Activated CD8-positive, alpha-beta memory T cell treated with anti-CD3 and anti-CD28 coated beads, Interleukin-2, amount 50 U/mL, for 24 hours (primary cell): ENCODE data around the gene EPS8L2.

Experiments
- DNase-seq: peaks from one replicate; pipeline ENCODE4 v3.0.0-alpha.2; 2020; ENCODE audit errors: extremely low read depth

Gene EPS8L2

DNA sequence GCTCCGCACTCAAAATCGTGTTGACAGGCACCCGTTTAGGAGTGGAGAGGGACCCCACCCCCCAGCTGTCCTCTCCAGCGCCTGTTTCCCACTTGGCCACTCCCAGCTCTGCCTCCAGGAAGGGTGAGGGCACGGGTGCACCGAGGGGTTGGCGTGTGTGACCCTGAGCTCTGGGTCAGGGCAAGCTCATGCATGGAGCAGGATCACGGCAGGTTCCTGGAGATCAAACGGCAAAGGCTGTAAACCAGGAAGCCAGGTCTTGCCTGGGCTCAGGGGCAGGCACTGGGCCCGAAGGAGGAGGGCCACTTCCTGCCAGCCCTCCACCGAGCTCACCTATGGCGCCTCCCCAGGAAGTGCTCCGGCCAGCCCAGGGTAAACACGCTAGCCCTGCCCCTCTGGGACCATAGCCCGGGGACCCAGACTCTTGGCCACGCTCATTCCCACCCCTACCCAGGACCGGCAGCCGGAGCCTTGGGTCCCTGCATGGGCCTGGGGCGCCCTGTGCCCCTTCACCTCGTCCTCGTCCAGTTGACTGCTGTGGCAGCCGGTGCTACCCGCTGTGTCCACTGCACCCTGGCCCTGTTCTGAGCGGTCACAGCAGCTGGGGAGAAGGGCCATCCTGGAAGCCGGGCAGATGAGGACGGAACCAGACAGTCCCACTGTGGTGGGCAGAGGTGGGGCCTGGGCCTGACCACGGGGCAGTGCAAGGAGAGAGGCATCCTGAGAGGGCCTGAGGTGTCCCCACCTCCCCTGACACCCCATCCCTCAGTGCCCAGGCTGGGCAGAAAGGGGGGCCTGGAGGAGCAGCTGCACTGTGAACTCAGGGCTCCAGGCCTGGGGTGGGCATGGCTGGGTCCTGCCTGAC is 1.0 kb upstream of the EPS8L2 start:
- DNase-seq, result no peak

- DNase-seq, result no peak
Measured at GRCh38 chr11:706439-706956, 467 bp downstream of the EPS8L2 start.

DNA sequence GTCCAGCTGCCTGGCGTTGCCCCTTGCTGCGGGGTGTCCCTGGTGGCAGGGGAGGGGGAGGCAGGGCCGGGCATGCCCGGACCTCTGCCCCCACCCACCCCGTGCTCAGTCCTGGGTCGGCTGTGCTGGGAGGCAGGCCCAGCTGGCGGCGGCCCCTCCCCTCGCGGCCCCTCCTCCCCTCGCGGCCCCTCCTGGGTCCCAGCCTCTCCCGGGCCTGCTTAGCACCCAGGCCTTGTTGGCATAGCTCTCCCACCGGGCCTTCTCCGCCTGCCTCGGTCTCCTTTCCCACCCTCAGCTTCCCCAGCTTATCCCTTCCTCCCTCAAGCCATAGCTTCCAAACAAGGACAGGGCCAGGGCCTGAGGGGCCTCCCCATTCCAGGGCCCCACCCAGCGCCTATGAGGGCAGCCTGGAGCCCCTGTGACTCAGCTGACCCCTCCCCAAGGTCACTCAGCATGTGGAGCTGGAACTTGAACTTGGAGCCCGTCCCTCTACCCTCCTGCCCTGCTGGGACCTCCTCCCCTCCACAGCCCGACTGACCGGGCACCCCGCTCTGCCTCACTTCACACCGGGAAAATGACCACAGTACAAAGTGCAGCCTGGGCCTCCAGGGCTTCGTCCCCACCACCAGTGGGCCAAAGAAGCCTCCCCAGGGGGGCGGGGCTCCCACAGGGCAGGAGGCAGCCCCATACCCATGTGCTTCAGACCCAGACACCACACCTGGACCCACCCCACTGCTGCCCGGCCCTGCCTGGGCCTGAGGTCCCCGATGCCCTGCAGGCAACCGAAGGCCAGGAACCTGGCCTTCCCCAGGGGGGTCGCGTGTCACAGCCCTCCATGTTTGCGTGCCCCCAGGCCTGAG is 1.2 kb downstream of the EPS8L2 start:
- no peak for DNase-seq

DNA sequence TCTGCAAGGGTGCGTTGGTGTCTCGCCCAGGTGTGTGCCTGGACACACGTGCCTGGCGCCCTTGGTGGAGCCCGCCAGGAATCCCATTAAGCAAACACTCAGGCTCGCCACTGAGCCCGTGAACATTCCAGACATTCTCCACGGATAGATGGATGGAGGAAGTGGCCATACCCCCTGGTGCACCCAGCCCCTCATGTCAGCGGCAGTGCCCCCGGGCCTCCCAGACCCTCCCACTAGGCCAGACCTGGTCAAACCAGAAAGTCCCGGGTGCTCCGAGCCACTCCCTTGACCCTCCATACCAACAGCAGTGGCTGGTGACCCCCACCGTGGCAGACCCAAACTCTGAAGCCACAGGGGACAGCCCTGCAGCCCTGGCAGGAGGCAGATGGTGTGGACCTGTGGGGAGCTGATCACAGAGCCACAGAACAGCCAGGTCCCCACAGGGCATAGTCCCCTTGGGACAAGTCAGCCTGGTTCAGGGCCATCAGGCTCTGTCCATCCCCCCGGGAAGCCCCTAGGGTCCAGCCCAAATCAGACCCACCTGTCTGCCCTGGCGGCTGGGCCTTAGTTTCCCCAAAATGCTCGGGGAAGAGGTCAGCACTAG is 1.9 kb downstream of the EPS8L2 start:
- no peak for DNase-seq

GRCh38 chr11:708511-708910 is 2.5 kb downstream of the EPS8L2 start:
- DNase-seq, result no peak

DNA sequence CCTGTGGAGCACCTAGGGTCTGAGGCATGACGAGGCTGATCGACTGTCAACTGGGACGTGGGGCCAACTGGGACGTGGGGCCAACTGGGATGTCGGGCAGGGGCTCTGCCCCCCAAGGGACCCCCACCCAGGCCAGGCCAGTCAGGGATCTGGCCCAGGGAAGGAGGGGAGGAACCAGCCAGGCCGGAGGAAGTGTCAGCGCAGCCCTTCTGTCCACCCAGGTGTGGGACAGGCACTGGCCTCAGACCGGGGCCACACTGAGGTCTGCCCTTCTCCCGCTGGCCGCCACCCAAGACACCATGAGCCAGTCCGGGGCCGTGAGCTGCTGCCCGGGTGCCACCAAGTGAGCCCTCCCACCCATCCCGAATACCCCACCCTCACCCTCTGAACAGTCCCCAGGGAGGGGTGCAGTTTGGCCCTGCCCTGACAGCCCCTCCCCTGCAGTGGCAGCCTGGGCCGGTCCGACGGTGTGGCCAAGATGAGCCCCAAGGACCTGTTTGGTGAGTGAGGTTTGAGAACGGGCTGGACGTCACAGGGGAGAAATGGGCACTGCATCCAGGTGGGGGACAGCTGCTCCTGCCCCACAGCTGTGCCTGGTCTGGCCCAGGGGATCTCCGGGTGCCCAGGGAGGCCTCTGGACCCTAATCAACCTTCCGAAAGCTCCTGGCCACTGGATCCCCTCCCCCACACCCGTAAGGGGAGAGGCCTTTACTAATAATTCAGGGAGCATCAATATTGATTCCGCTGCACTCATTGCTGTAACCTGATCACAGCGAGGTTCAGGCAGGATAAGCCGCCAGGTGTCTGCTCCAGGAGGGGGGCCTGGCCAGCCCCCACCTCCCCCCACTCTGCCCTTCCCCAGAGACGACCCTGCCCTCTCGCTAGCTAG is 3.3 kb downstream of the EPS8L2 start:
- DNase-seq, result no peak

DNA sequence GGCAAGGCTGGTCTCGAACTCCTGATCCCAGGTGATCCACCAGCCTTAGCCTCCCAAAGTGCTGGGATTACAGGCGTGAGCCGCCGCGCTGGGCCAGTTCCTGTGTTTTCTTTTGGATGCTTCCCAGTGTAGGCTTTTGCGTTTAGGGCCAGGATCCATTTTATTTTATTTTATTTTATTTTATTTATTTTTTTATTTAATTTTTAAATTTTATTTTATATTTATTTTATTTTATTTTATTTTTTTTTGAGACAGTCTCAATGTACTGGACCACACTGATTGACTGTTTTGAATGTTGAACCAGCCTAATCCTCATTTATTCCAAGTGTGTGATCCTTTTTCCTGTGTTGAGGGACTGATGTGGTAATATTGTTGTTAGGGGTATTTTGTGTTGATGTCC is 8.4 kb downstream of the EPS8L2 start:
- no peak for DNase-seq

- no peak for DNase-seq
Measured at GRCh38 chr11:719214-720016, 13.4 kb downstream of the EPS8L2 start.

- no peak for DNase-seq
Measured at GRCh38 chr11:720017-720641, 14.1 kb downstream of the EPS8L2 start.

GRCh38 chr11:720642-721246 is 14.7 kb downstream of the EPS8L2 start:
- DNase-seq, result no peak

- DNase-seq, result no peak
Measured at GRCh38 chr11:721247-721740, 15.3 kb downstream of the EPS8L2 start.

DNA sequence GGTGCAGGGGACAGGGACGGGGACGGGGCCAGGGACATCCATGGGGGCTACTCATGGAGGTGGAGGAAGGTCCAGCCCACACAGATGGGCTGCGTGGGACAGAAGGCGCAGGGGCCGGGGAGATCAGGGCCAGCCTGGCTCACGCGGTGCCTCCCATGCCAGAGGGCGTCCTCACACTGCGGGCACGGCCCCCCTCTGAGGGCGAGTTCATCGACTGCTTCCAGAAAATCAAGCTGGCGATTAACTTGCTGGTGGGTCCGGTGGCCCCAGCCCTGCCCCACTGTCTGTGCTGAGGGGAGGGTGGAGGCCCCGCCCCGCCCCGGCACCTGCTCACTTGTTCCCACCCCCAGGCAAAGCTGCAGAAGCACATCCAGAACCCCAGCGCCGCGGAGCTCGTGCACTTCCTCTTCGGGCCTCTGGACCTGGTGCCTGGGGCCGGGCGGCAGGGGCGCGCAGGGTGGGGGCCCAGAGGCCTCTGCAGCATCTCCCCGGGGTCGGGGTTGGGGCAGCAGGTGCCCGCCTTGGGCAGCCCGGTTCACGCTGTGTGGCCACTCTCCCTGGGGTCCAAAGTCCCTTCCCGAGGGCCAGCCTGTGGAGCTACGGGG is 15.8 kb downstream of the EPS8L2 start:
- no peak for DNase-seq

DNA sequence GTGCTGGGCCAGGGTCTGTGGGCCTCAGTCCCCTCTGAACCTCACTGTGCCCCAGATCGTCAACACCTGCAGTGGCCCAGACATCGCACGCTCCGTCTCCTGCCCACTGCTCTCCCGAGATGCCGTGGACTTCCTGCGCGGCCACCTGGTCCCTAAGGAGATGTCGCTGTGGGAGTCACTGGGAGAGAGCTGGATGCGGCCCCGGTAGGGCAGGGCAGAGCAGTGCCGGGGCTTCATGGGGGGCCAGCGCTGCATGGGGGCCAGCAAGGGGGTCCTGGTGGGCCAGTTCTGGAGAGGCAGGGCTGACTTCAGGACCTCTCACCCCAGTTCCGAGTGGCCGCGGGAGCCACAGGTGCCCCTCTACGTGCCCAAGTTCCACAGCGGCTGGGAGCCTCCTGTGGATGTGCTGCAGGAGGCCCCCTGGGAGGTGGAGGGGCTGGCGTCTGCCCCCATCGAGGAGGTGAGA is 16.3 kb downstream of the EPS8L2 start:
- DNase-seq, result no peak

GRCh38 chr11:723120-723883 is 17.3 kb downstream of the EPS8L2 start:
- DNase-seq, result no peak

DNA sequence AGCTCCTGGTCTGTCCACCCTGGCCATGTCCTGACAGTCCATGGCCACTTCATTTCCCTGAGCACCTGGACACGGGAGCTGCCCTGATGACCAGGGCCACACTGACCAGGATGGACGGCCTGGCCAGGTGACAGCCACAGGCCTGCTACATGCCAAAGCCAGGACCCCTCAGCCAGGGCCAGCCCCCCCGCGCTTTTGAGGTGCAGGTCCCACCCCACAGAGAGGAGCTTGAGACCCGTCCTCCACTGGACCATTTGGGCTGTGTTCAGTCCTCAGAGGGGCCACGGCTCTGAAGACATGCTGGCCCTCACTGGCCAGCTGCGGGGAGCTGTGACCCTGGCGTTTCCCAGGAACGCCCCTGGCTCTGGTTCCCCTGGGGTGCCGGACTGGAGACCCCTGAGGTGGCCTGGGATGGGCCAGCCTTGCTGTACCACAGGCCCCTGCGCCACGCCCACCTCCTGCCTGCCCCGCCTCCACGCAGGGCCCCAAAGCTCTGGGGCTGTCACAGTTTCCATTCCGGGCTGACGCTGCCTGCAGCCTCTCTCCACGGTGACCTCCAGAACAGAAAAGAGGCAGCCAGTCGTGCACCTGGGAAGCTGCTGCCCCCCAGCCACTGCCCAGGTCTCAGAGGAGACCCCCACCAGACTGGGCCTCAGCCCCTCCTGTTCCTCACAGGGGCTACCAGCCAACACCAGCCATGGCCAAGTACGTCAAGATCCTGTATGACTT is 18.2 kb downstream of the EPS8L2 start:
- no peak for DNase-seq

GRCh38 chr11:724778-725386 is 18.9 kb downstream of the EPS8L2 start:
- no peak for DNase-seq
